H1 (cell line): ENCODE results near the gene TMEM165. TPM values are rescaled to one million over a fixed set of nuclear protein-coding genes. Genes with fewer than 3 reads are reported as not detected.

ENCODE experiments used
- CTCF ChIA-PET: fragments of 300-600 bp; sonication (Branson Sonifier 250); formaldehyde crosslinking; loops from one replicate; lab custom pipeline; 2021; ENCODE audit not compliant: partially characterized antibody; lab: Charles Lee
- POLR2A ChIA-PET: fragments of 300-600 bp; sonication (Branson Sonifier 250); formaldehyde crosslinking; loops from one replicate; lab custom pipeline; 2021; ENCODE audit warnings: inconsistent platforms; ENCODE audit not compliant: partially characterized antibody; lab: Charles Lee
- DNase-seq, 2 experiments: peaks; one replicate each; pipeline versions ENCODE4 v3.0.0 to v3.0.0-alpha.2; 2010 to 2022; ENCODE audit warnings: low spot score in 2 of 2, low read depth in 1 of 2, mixed read lengths in 1 of 2
- FAIRE-seq: peaks from 2 replicates; lab custom pipeline; 2011; peaks lifted over from hg19 to GRCh38; lab: Jason Lieb, UNC
- H2AFZ ChIP-seq: 2 replicates; pipeline ENCODE4 v1.8.1; 2012; ENCODE audit warnings: low read length, inconsistent platforms
- H2AK5ac ChIP-seq: 2 replicates; pipeline ENCODE4 v1.6.1; 2013; ENCODE audit warnings: low read depth, low read length
- H2BK120ac ChIP-seq: replicated peaks from 2 replicates; pipeline ENCODE3; 2013; ENCODE audit warnings: low read depth, low read length, inconsistent platforms
- H2BK12ac ChIP-seq: 2 replicates; pipeline ENCODE4 v1.6.1; 2013; ENCODE audit warnings: low read depth, low read length
- H2BK15ac ChIP-seq: 2 replicates; pipeline ENCODE4 v1.6.1; 2013; ENCODE audit warnings: low read length
- H2BK20ac ChIP-seq: 2 replicates; pipeline ENCODE4 v1.6.1; 2013; ENCODE audit warnings: low read length
- H2BK5ac ChIP-seq: 2 replicates; pipeline ENCODE4 v1.6.1; 2013; ENCODE audit warnings: low read depth, low read length
- H3K14ac ChIP-seq: 2 replicates; pipeline ENCODE4 v1.6.1; 2013; ENCODE audit warnings: inconsistent platforms; ENCODE audit not compliant: insufficient read length
- H3K18ac ChIP-seq: 2 replicates; pipeline ENCODE4 v1.6.1; 2013; ENCODE audit warnings: low read length; ENCODE audit errors: extremely low read depth
- H3K23ac ChIP-seq: 2 replicates; pipeline ENCODE4 v1.6.1; 2013; ENCODE audit warnings: inconsistent platforms; ENCODE audit not compliant: insufficient read length
- H3K23me2 ChIP-seq: 2 replicates; pipeline ENCODE4 v1.6.1; 2013; ENCODE audit warnings: low read depth, low read length
- H3K27ac ChIP-seq: 2 replicates; pipeline ENCODE4 v1.6.1; 2011; ENCODE audit warnings: low read depth, low read length, inconsistent platforms
- H3K27me3 ChIP-seq, 4 experiments: replicated peaks in 1 of 4; 1 replicate in 1 of 4; 2 replicates in 3 of 4; pipeline versions ENCODE4 v1.6.1 to v1.8.1; 2011 to 2013; ENCODE audit warnings: low read length in 3 of 4, mild to moderate bottlenecking in 3 of 4, inconsistent platforms in 2 of 4, mixed read lengths in 2 of 4, moderate library complexity in 1 of 4; ENCODE audit not compliant: control insufficient read depth in 3 of 4, insufficient read depth in 3 of 4; ENCODE audit errors: extremely low read depth in 1 of 4
- H3K36me3 ChIP-seq, 4 experiments: 2 replicates each; pipeline versions ENCODE4 v1.6.1 to v1.8.1; 2011 to 2013; ENCODE audit warnings: mild to moderate bottlenecking in 4 of 4, low read length in 3 of 4, moderate library complexity in 2 of 4, control low read depth in 1 of 4, inconsistent platforms in 1 of 4; ENCODE audit not compliant: insufficient read depth in 4 of 4, control insufficient read depth in 2 of 4
- H3K4ac ChIP-seq: replicated peaks from 2 replicates; pipeline ENCODE3; 2013; ENCODE audit warnings: low read length, low read depth, mixed read lengths, inconsistent platforms; ENCODE audit not compliant: insufficient read length
- H3K4me1 ChIP-seq, 4 experiments: replicated peaks in 1 of 4; 1 replicate in 1 of 4; 2 replicates in 3 of 4; pipeline versions ENCODE4 v1.6.1 to v1.8.1; 2011 to 2013; ENCODE audit warnings: low read length in 3 of 4, inconsistent platforms in 2 of 4, mixed read lengths in 1 of 4; ENCODE audit not compliant: insufficient read depth in 4 of 4, control insufficient read depth in 3 of 4
- H3K4me2 ChIP-seq, 2 experiments: 2 replicates each; pipeline versions ENCODE4 v1.6.1 to v1.8.1; 2011 to 2013; ENCODE audit warnings: low read depth in 2 of 2, low read length in 2 of 2, control low read depth in 1 of 2, inconsistent platforms in 1 of 2, mild to moderate bottlenecking in 1 of 2; ENCODE audit not compliant: insufficient read depth in 1 of 2
- H3K4me3 ChIP-seq, 4 experiments: fragments of 200-600, 300-600 bp in 1 of 4; sonication (generic), shearing (Covaris generic), sonication (Bioruptor Twin) in 1 of 4; 2 replicates each; pipeline versions ENCODE4 v1.5.1 to v1.8.1; 2011 to 2016; ENCODE audit warnings: low read length in 4 of 4, low read depth in 3 of 4, control low read depth in 2 of 4, inconsistent platforms in 2 of 4, mild to moderate bottlenecking in 2 of 4, mixed read lengths in 1 of 4, moderate library complexity in 1 of 4; ENCODE audit not compliant: insufficient read depth in 2 of 4; ENCODE audit errors: extremely low read depth in 1 of 4
- H3K56ac ChIP-seq: replicated peaks from 2 replicates; pipeline ENCODE3; 2013; ENCODE audit warnings: low read depth, mild to moderate bottlenecking, mixed read lengths, low read length, inconsistent platforms; ENCODE audit not compliant: insufficient read length
- H3K79me1 ChIP-seq: 2 replicates; pipeline ENCODE4 v1.6.1; 2013; ENCODE audit warnings: low read depth, low read length, control low read depth
- H3K79me2 ChIP-seq, 2 experiments: 2 replicates each; pipeline versions ENCODE4 v1.6.1 to v1.8.1; 2012 to 2013; ENCODE audit warnings: low read length in 2 of 2, mild to moderate bottlenecking in 2 of 2, inconsistent platforms in 1 of 2; ENCODE audit not compliant: insufficient read depth in 2 of 2, control insufficient read depth in 1 of 2
- H3K9ac ChIP-seq, 4 experiments: replicated peaks in 1 of 4; 1 replicate in 1 of 4; 2 replicates in 3 of 4; pipeline versions ENCODE4 v1.6.1 to v1.8.1; 2011 to 2013; ENCODE audit warnings: low read depth in 3 of 4, low read length in 3 of 4, control low read depth in 2 of 4, mild to moderate bottlenecking in 2 of 4, moderate library complexity in 2 of 4, inconsistent platforms in 1 of 4; ENCODE audit errors: extremely low read depth in 1 of 4
- H3K9me3 ChIP-seq, 2 experiments: 2 replicates each; pipeline versions ENCODE4 v1.6.1 to v1.8.1; 2012 to 2013; ENCODE audit warnings: mild to moderate bottlenecking in 2 of 2, moderate library complexity in 2 of 2, control low read depth in 1 of 2, inconsistent platforms in 1 of 2, low read depth in 1 of 2, low read length in 1 of 2, mixed read lengths in 1 of 2; ENCODE audit not compliant: insufficient read depth in 2 of 2
- H4K20me1 ChIP-seq, 2 experiments: replicated peaks in 1 of 2; 2 replicates each; pipeline versions ENCODE3 to v1.8.1; 2011 to 2013; ENCODE audit warnings: inconsistent platforms in 2 of 2, low read length in 2 of 2, mild to moderate bottlenecking in 1 of 2; ENCODE audit not compliant: insufficient read depth in 2 of 2, control insufficient read depth in 1 of 2
- H4K5ac ChIP-seq: 2 replicates; pipeline ENCODE4 v1.6.1; 2013; ENCODE audit warnings: low read length, low read depth, mixed read lengths, inconsistent platforms; ENCODE audit not compliant: insufficient read length
- H4K8ac ChIP-seq: 2 replicates; pipeline ENCODE4 v1.8.0; 2013; ENCODE audit warnings: mild to moderate bottlenecking, moderate library complexity, low read length, inconsistent platforms; ENCODE audit not compliant: insufficient read depth; ENCODE audit errors: extremely low read depth
- H4K91ac ChIP-seq: replicated peaks from 2 replicates; pipeline ENCODE3; 2013; ENCODE audit warnings: low read length, mixed read lengths, inconsistent platforms; ENCODE audit not compliant: insufficient read length
- E2F6 ChIP-seq: IDR thresholded peaks from 2 replicates; pipeline ENCODE4 v1.6.1; 2012; ENCODE audit warnings: inconsistent platforms
- MAFK ChIP-seq: IDR thresholded peaks from 2 replicates; pipeline ENCODE4 v1.6.1; 2012; ENCODE audit warnings: low read depth, mild to moderate bottlenecking, improper control_type of control experiment, low read length
- RNF2 ChIP-seq: fragments of 200-900, 300-1000 bp; sonication (generic); IDR thresholded peaks from 2 replicates; pipeline ENCODE4 v1.7.1; 2016; ENCODE audit warnings: borderline replicate concordance, low read depth, mild to moderate bottlenecking, antibody characterized with exemption, low read length; ENCODE audit not compliant: poor library complexity, severe bottlenecking; ENCODE audit errors: missing control alignments
- SIN3A ChIP-seq, 2 experiments: IDR thresholded peaks in 1 of 2; conservative IDR thresholded peaks in 1 of 2; 2 replicates each; pipeline ENCODE4 v1.6.1; 2011 to 2012; ENCODE audit warnings: low read length in 2 of 2, improper control_type of control experiment in 1 of 2, low read depth in 1 of 2, mild to moderate bottlenecking in 1 of 2
- SP2 ChIP-seq: IDR thresholded peaks from 2 replicates; pipeline ENCODE4 v1.6.1; 2012; ENCODE audit warnings: mild to moderate bottlenecking, low read length, inconsistent platforms
- WGBS, 2 experiments: shearing (Covaris generic) in 1 of 2; methylation state at CpG; one replicate each; pipeline versions ENCODE4 v1.1.6 to v1.1.7; 2013 to 2015; ENCODE audit warnings: low lambda C conversion rate in 2 of 2, mixed read lengths in 2 of 2, inconsistent platforms in 1 of 2, low coverage in 1 of 2, missing lambda C conversion rate in 1 of 2; ENCODE audit not compliant: insufficient replicate concordance in 2 of 2, insufficient coverage in 1 of 2, insufficient read length in 1 of 2; ENCODE audit errors: extremely low coverage in 1 of 2, missing lambda C conversion rate in 1 of 2; 5-methylcytosine and 5-hydroxymethylcytosine counted together
- polyA plus RNA-seq, 7 experiments: library from polyadenylated mRNA; depleted of rRNA in 3 of 7; stranded (reverse) in 5 of 7; unstranded in 2 of 7; fragments of >200 nt in 5 of 7; fragments of 200-250 nt in 2 of 7; gene quantifications; 1 replicate in 5 of 7; 2 replicates in 1 of 7; 4 replicates in 1 of 7; pipeline versions ENCODE4 v1.2.1 to v1.2.3, GENCODE V29; 2011 to 2013; ENCODE audit warnings: missing spikeins in 2 of 7, mixed read lengths in 2 of 7
- total RNA-seq: library from RNA; stranded (reverse); fragmentation: NEBNext Ultra II Directional; extraction: Animal tissue kit (Norgen Biotek cat#: 25700); gene quantifications from 2 replicates; pipeline ENCODE4 v1.2.1, GENCODE V29; 2021

Gene TMEM165
- total and polyA plus RNA-seq, 2 of the 8 experiments (the other 6 are each of a cell fraction or from before 2014, with no cell fraction given): 85.5 to 125 TPM

- CTCF ChIA-PET: interaction anchor here (0.6 to 2.1 kb wide), 16 partner anchors 9 to 733 kb away, joined by 3 to 10 read pairs (median 4); no protein-coding TSS in a partner anchor
- H2BK120ac ChIP-seq: no peak overlapping the region
- H3K9me3 ChIP-seq: no peaks in the 10 kb centered on the region
- FAIRE-seq (no peak), DNase-seq (no peak)
- no peak overlapping the region for H3K18ac ChIP-seq
- H3K56ac ChIP-seq: no peak overlapping the region
- no peaks in the 10 kb centered on the region for H3K79me1 ChIP-seq
- H2BK15ac ChIP-seq: no peak overlapping the region
- no peaks in the 10 kb centered on the region for H3K79me2 ChIP-seq
- H3K27me3 ChIP-seq: no peaks in the 10 kb centered on the region
- POLR2A ChIA-PET: interaction anchor here (0.8 kb wide), 1 partner anchor 15 kb away, joined by 3 read pairs; no protein-coding TSS in a partner anchor
- WGBS, 2 experiments: 96% methylated on average over 2 of the region's 2 CpGs; no CpG with 5 or more reads in 1 of the 2 experiments
- no peak overlapping the region for H3K27ac ChIP-seq
- no peak overlapping the region for H2BK12ac ChIP-seq
- no peak overlapping the region for H4K5ac ChIP-seq
- H3K4me2 ChIP-seq: no peak overlapping the region
- no peaks in the 10 kb centered on the region for H3K23me2 ChIP-seq
- H3K4ac ChIP-seq: no peak overlapping the region
- no peak overlapping the region for H4K8ac ChIP-seq
- no peak overlapping the region for H2BK5ac ChIP-seq
- peaks cover 6 to 53% (median 26%) of the 10 kb centered on the region in 4 experiments; a peak in 7 of 8 replicates for H3K36me3 ChIP-seq
- H2BK20ac ChIP-seq: no peak overlapping the region
- no peak overlapping the region for H3K14ac ChIP-seq
- no peak overlapping the region for H2AK5ac ChIP-seq
- no peak overlapping the region for H2AFZ ChIP-seq
- no peak overlapping the region for H3K4me3 ChIP-seq
- H3K4me1 ChIP-seq: no peaks in the 10 kb centered on the region
- H3K23ac ChIP-seq: no peak overlapping the region
- no peak overlapping the region for H4K91ac ChIP-seq
- no peaks in the 10 kb centered on the region for H4K20me1 ChIP-seq
- no peak overlapping the region for H3K9ac ChIP-seq
- TF ChIP-seq MAFK: no peak
- no peak for TF ChIP-seq SP2
- no peak for TF ChIP-seq E2F6
- TF ChIP-seq RNF2: no peak
- no peak for TF ChIP-seq SIN3A (conservative IDR thresholded peaks at IDR 0.05 in 1 of 2, IDR thresholded peaks at IDR 0.05 in 1 of 2; ENCODE audit: low read depth in 1 of 2, low read length in 2 of 2)
These were observed 50.3 kb downstream of the TMEM165 start for GRCh38 chr4:55445921-55446577.
